ENCODE measurements around the gene DLGAP1. TPM values are rescaled to one million over a fixed set of nuclear protein-coding genes. Genes with fewer than 3 reads are reported as not detected.

Gene DLGAP1
- total and polyA plus RNA-seq, 4 donors, result 0.75 to 6.6 (median 3.6) TPM

GRCh38 chr18:3689091-3689490, 766.0 kb downstream of the DLGAP1 start:
- no peak overlapping the region for H3K4me3 ChIP-seq (ENCODE audit: low read length in 2 of 2)
- WGBS, 2 donors, result 29 to 35% methylated on average over 3 of the region's 3 CpGs
- ATAC-seq (ENCODE audit: low FRiP score), result no peak
- no peaks in the 10 kb centered on the region for H3K9me3 ChIP-seq (ENCODE audit: control insufficient read depth, low read length)
- H3K4me1 ChIP-seq (ENCODE audit: control insufficient read depth in 1 of 2, insufficient read depth in 2 of 2, low read length in 2 of 2), result peaks cover 0 to 2% of the 10 kb centered on the region in 2 donors
- H3K27me3 ChIP-seq (ENCODE audit: control insufficient read depth in 1 of 2, insufficient read depth in 2 of 2, low read length in 1 of 2), result no peaks in the 10 kb centered on the region
- DNase-seq, result no peak
- intact Hi-C loops (cut with DNase I), result no loop called here
- no peaks in the 10 kb centered on the region for H3K36me3 ChIP-seq (ENCODE audit: control insufficient read depth in 1 of 2, insufficient read depth in 2 of 2, low read length in 1 of 2)
- H3K27ac ChIP-seq (ENCODE audit: low read depth in 1 of 2, low read length in 2 of 2), result no peak overlapping the region

- 11 to 15% methylated on average over 5 of the region's 5 CpGs for WGBS, 2 donors
- peaks cover 0 to 2% of the 10 kb centered on the region in 2 donors for H3K4me1 ChIP-seq (ENCODE audit: control insufficient read depth in 1 of 2, insufficient read depth in 2 of 2, low read length in 2 of 2)
Measured at GRCh38 chr18:3688690-3689089, 766.4 kb downstream of the DLGAP1 start.

DNA sequence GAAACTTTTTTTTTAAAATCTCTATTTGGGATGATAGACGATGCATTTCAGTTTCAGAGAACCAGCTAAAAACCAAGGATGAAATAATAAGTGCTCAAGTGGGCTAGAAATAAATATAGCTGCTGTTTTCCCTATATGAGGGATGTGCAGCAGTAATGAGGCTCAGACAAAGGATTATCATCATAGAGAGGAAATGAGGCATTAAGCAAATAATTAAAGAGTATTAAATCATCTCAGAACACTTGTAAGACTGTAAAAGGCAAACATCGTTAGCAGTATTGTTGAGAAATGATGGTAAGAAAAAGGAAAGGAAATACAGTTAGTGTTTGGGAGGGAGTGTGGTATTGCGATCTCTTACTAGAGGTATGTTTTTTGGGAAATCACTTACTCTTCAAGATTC, 771.6 kb downstream of the DLGAP1 start:
- Histone ChIP-seq H3K4me1 (ENCODE audit: control insufficient read depth in 1 of 2, insufficient read depth in 2 of 2, low read length in 2 of 2) (no peaks in the 10 kb centered on the region), H3K36me3 (ENCODE audit: control insufficient read depth in 1 of 2, insufficient read depth in 2 of 2, low read length in 1 of 2) (no peaks in the 10 kb centered on the region), H3K27ac (ENCODE audit: low read depth in 1 of 2, low read length in 2 of 2) (no peak overlapping the region), H3K9me3 (ENCODE audit: control insufficient read depth, low read length) (no peaks in the 10 kb centered on the region), H3K27me3 (ENCODE audit: control insufficient read depth in 1 of 2, insufficient read depth in 2 of 2, low read length in 1 of 2) (no peaks in the 10 kb centered on the region), H3K4me3 (ENCODE audit: low read length in 2 of 2) (no peak overlapping the region)
- DNase-seq (no peak), ATAC-seq (ENCODE audit: low FRiP score) (no peak)
- WGBS, 2 donors, result 84 to 87% methylated on average over 3 of the region's 3 CpGs
- intact Hi-C loops (cut with DNase I), result no loop called here

More at GRCh38 chr18:3688690-3689089, 766.4 kb downstream of the DLGAP1 start:
- Histone ChIP-seq H3K36me3 (ENCODE audit: control insufficient read depth in 1 of 2, insufficient read depth in 2 of 2, low read length in 1 of 2) (no peaks in the 10 kb centered on the region), H3K27me3 (ENCODE audit: control insufficient read depth in 1 of 2, insufficient read depth in 2 of 2, low read length in 1 of 2) (no peaks in the 10 kb centered on the region), H3K9me3 (ENCODE audit: control insufficient read depth, low read length) (no peaks in the 10 kb centered on the region), H3K27ac (ENCODE audit: low read depth in 1 of 2, low read length in 2 of 2) (no peak overlapping the region), H3K4me3 (ENCODE audit: low read length in 2 of 2) (no peak overlapping the region)
- no peak for ATAC-seq (ENCODE audit: low FRiP score)
- no peak for DNase-seq
- intact Hi-C loops (cut with DNase I), result no loop called here

GRCh38 chr18:3682061-3682460, 773.0 kb downstream of the DLGAP1 start:
- Histone ChIP-seq H3K27me3 (ENCODE audit: control insufficient read depth in 1 of 2, insufficient read depth in 2 of 2, low read length in 1 of 2) (no peaks in the 10 kb centered on the region), H3K4me3 (ENCODE audit: low read length in 2 of 2) (no peak overlapping the region), H3K4me1 (ENCODE audit: control insufficient read depth in 1 of 2, insufficient read depth in 2 of 2, low read length in 2 of 2) (no peaks in the 10 kb centered on the region), H3K9me3 (ENCODE audit: control insufficient read depth, low read length) (no peaks in the 10 kb centered on the region), H3K27ac (ENCODE audit: low read depth in 1 of 2, low read length in 2 of 2) (no peak overlapping the region), H3K36me3 (ENCODE audit: control insufficient read depth in 1 of 2, insufficient read depth in 2 of 2, low read length in 1 of 2) (no peaks in the 10 kb centered on the region)
- ATAC-seq (ENCODE audit: low FRiP score), result no peak
- 96 to 98% methylated on average over 3 of the region's 3 CpGs for WGBS, 2 donors
- intact Hi-C loops (cut with DNase I), result no loop called here
- no peak for DNase-seq

- Histone ChIP-seq H3K4me3 (ENCODE audit: low read length in 2 of 2) (no peak overlapping the region), H3K27me3 (ENCODE audit: control insufficient read depth in 1 of 2, insufficient read depth in 2 of 2, low read length in 1 of 2) (no peaks in the 10 kb centered on the region), H3K9me3 (ENCODE audit: control insufficient read depth, low read length) (no peaks in the 10 kb centered on the region), H3K36me3 (ENCODE audit: control insufficient read depth in 1 of 2, insufficient read depth in 2 of 2, low read length in 1 of 2) (no peaks in the 10 kb centered on the region), H3K27ac (ENCODE audit: low read depth in 1 of 2, low read length in 2 of 2) (no peak overlapping the region), H3K4me1 (ENCODE audit: control insufficient read depth in 1 of 2, insufficient read depth in 2 of 2, low read length in 2 of 2) (no peaks in the 10 kb centered on the region)
- intact Hi-C loops (cut with DNase I), result no loop called here
- ATAC-seq (ENCODE audit: low FRiP score) (no peak), DNase-seq (no peak)
- WGBS, 2 donors, result 92 to 93% methylated on average over 5 of the region's 5 CpGs
Measured at GRCh38 chr18:3679241-3679640, 775.9 kb downstream of the DLGAP1 start.

GRCh38 chr18:3675994-3676393, 779.1 kb downstream of the DLGAP1 start:
- Histone ChIP-seq H3K27me3 (ENCODE audit: control insufficient read depth in 1 of 2, insufficient read depth in 2 of 2, low read length in 1 of 2) (no peaks in the 10 kb centered on the region), H3K4me1 (ENCODE audit: control insufficient read depth in 1 of 2, insufficient read depth in 2 of 2, low read length in 2 of 2) (no peaks in the 10 kb centered on the region), H3K9me3 (ENCODE audit: control insufficient read depth, low read length) (no peaks in the 10 kb centered on the region), H3K4me3 (ENCODE audit: low read length in 2 of 2) (no peak overlapping the region), H3K36me3 (ENCODE audit: control insufficient read depth in 1 of 2, insufficient read depth in 2 of 2, low read length in 1 of 2) (no peaks in the 10 kb centered on the region), H3K27ac (ENCODE audit: low read depth in 1 of 2, low read length in 2 of 2) (no peak overlapping the region)
- intact Hi-C loops (cut with DNase I), result no loop called here
- DNase-seq (no peak), ATAC-seq (ENCODE audit: low FRiP score) (no peak)
- 97% methylated on average over 8 of the region's 8 CpGs for WGBS, 2 donors

GRCh38 chr18:3675446-3675845, 779.7 kb downstream of the DLGAP1 start:
- H3K9me3 ChIP-seq (ENCODE audit: control insufficient read depth, low read length), result no peaks in the 10 kb centered on the region
- ATAC-seq (ENCODE audit: low FRiP score) (no peak), DNase-seq (no peak)
- no peaks in the 10 kb centered on the region for H3K36me3 ChIP-seq (ENCODE audit: control insufficient read depth in 1 of 2, insufficient read depth in 2 of 2, low read length in 1 of 2)
- intact Hi-C loops (cut with DNase I), result no loop called here
- H3K27me3 ChIP-seq (ENCODE audit: control insufficient read depth in 1 of 2, insufficient read depth in 2 of 2, low read length in 1 of 2), result no peaks in the 10 kb centered on the region
- WGBS, 2 donors, result 92 to 98% methylated on average over 3 of the region's 3 CpGs
- no peak overlapping the region for H3K27ac ChIP-seq (ENCODE audit: low read depth in 1 of 2, low read length in 2 of 2)
- H3K4me3 ChIP-seq (ENCODE audit: low read length in 2 of 2), result no peak overlapping the region
- no peaks in the 10 kb centered on the region for H3K4me1 ChIP-seq (ENCODE audit: control insufficient read depth in 1 of 2, insufficient read depth in 2 of 2, low read length in 2 of 2)

- H3K4me1 ChIP-seq (ENCODE audit: control insufficient read depth in 1 of 2, insufficient read depth in 2 of 2, low read length in 2 of 2), result no peaks in the 10 kb centered on the region
- WGBS, 2 donors, result 62 to 71% methylated on average over 2 of the region's 2 CpGs
- H3K36me3 ChIP-seq (ENCODE audit: control insufficient read depth in 1 of 2, insufficient read depth in 2 of 2, low read length in 1 of 2), result no peaks in the 10 kb centered on the region
- intact Hi-C loops (cut with DNase I), result no loop called here
- H3K27ac ChIP-seq (ENCODE audit: low read depth in 1 of 2, low read length in 2 of 2), result no peak overlapping the region
- no peaks in the 10 kb centered on the region for H3K27me3 ChIP-seq (ENCODE audit: control insufficient read depth in 1 of 2, insufficient read depth in 2 of 2, low read length in 1 of 2)
- DNase-seq, result no peak
- no peak for ATAC-seq (ENCODE audit: low FRiP score)
- H3K4me3 ChIP-seq (ENCODE audit: low read length in 2 of 2), result no peak overlapping the region
- H3K9me3 ChIP-seq (ENCODE audit: control insufficient read depth, low read length), result no peaks in the 10 kb centered on the region
Measured at GRCh38 chr18:3671176-3671575, 783.9 kb downstream of the DLGAP1 start.

DNA sequence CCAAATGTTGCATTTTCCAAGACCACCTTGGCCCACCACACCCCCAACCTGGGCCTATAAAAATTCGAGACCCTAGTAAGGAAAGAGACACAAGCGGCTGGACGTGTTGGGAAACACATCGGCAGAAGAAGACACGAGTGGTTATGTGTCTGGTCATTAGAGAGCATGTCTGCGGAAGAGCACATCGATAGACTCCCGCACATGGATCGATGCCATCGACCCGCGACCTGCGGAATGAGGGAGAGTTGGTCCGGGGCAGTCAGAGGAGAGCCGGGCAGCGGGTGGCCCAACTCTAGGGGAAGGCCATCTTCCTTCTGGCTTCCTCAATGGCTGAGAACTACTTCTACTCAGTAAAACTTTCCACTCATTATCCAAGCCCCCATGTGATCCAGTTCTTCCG, 785.7 kb downstream of the DLGAP1 start:
- DNase-seq, result no peak
- Histone ChIP-seq H3K27ac (ENCODE audit: low read depth in 1 of 2, low read length in 2 of 2) (no peak overlapping the region), H3K27me3 (ENCODE audit: control insufficient read depth in 1 of 2, insufficient read depth in 2 of 2, low read length in 1 of 2) (no peaks in the 10 kb centered on the region), H3K4me1 (ENCODE audit: control insufficient read depth in 1 of 2, insufficient read depth in 2 of 2, low read length in 2 of 2) (no peaks in the 10 kb centered on the region), H3K36me3 (ENCODE audit: control insufficient read depth in 1 of 2, insufficient read depth in 2 of 2, low read length in 1 of 2) (no peaks in the 10 kb centered on the region), H3K9me3 (ENCODE audit: control insufficient read depth, low read length) (no peaks in the 10 kb centered on the region), H3K4me3 (ENCODE audit: low read length in 2 of 2) (no peak overlapping the region)
- WGBS, 2 donors, result 97% methylated on average over 17 of the region's 17 CpGs
- ATAC-seq (ENCODE audit: low FRiP score), result no peak
- intact Hi-C loops (cut with DNase I), result loop anchor here (5.0 to 10.0 kb wide), 5 partner anchors 47 to 222 kb away; partner anchors contain the start of gene TGIF1 (in 1 of the 2)

All from aorta (tissue), 5 donors.